Renal cortical epithelial cell (primary cell): Measurements from ENCODE around the gene TTC22. TPM values are rescaled to one million over a fixed set of nuclear protein-coding genes. Genes with fewer than 3 reads are reported as not detected.
A peak's percentile ranks its signal among the peaks of the same experiment; 100 is the strongest.

ENCODE experiments used
- DNase-seq: peaks from one replicate; pipeline ENCODE4 v3.0.0-alpha.2; 2011; ENCODE audit warnings: low read depth
- total RNA-seq: library from RNA; depleted of rRNA; stranded (reverse); fragments of >200 nt; gene quantifications from 2 replicates; pipeline ENCODE4 v1.2.3, GENCODE V29; 2014

TTC22 gene
- total RNA-seq, 1 donor from 2014 or later = 10.3 TPM

GRCh38 chr1:54808443-54809207 lies 7.5 kb upstream of the TTC22 start:
- no peak for DNase-seq

- DNase-seq = no peak
These were observed 6.6 kb upstream of the TTC22 start for GRCh38 chr1:54807756-54808155.

- DNase-seq = peak; percentile 33
These were observed 5.9 kb upstream of the TTC22 start for GRCh38 chr1:54806931-54807611.

- DNase-seq = no peak
These were observed 4.9 kb upstream of the TTC22 start for GRCh38 chr1:54805981-54806381.

GRCh38 chr1:54805466-54805865 lies 4.3 kb upstream of the TTC22 start:
- DNase-seq = no peak

GRCh38 chr1:54804471-54805132 lies 3.5 kb upstream of the TTC22 start:
- DNase-seq = peak; percentile 35

GRCh38 chr1:54803761-54804470 lies 2.8 kb upstream of the TTC22 start:
- peak; percentile 75 for DNase-seq

GRCh38 chr1:54800041-54800898 lies 853 bp downstream of the TTC22 start:
- no peak for DNase-seq

- peak; percentile 61 for DNase-seq
These were observed 2.1 kb downstream of the TTC22 start for GRCh38 chr1:54798769-54799641.

- no peak for DNase-seq
These were observed 2.9 kb downstream of the TTC22 start for GRCh38 chr1:54798206-54798605.

- DNase-seq = no peak
These were observed 4.2 kb downstream of the TTC22 start for GRCh38 chr1:54796902-54797301.

GRCh38 chr1:54795841-54796468 lies 5.2 kb downstream of the TTC22 start:
- DNase-seq = no peak

GRCh38 chr1:54795356-54795665 lies 5.8 kb downstream of the TTC22 start:
- DNase-seq = no peak

- peak; percentile 29 for DNase-seq
These were observed 6.4 kb downstream of the TTC22 start for GRCh38 chr1:54794451-54795355.

- no peak for DNase-seq
These were observed 8.3 kb downstream of the TTC22 start for GRCh38 chr1:54792686-54793282.

GRCh38 chr1:54791880-54792522 lies 9.1 kb downstream of the TTC22 start:
- DNase-seq = peak; percentile 65

GRCh38 chr1:54788459-54788858 lies 12.7 kb downstream of the TTC22 start:
- DNase-seq = no peak

GRCh38 chr1:54787604-54788003 lies 13.5 kb downstream of the TTC22 start:
- DNase-seq = no peak
